Karpas-422 (cell line): ENCODE measurements around the gene KRI1. TPM values are rescaled to one million over a fixed set of nuclear protein-coding genes. Genes with fewer than 3 reads are reported as not detected.

Source experiments
- DNase-seq: peaks from one replicate; pipeline ENCODE4 v3.0.0-alpha.2; 2015
- H2AFZ ChIP-seq: fragments of 200-600 bp; sonication (generic); 2 replicates; pipeline ENCODE4 v1.6.1; 2014; ENCODE audit warnings: antibody characterized with exemption, low read length, mixed read lengths
- H3K27ac ChIP-seq: fragments of 200-600 bp; sonication (generic); 2 replicates; pipeline ENCODE4 v1.5.1; 2014; ENCODE audit warnings: mild to moderate bottlenecking, low read length, moderate library complexity
- H3K27me3 ChIP-seq: fragments of 200-600 bp; sonication (generic); 2 replicates; pipeline ENCODE4 v1.6.1; 2014; ENCODE audit warnings: low read length, mixed read lengths
- H3K36me3 ChIP-seq: fragments of 200-600 bp; sonication (generic); 2 replicates; pipeline ENCODE4 v1.6.1; 2014; ENCODE audit warnings: low read length, mixed read lengths; ENCODE audit not compliant: insufficient read depth
- H3K4me1 ChIP-seq: fragments of 200-600 bp; sonication (generic); 2 replicates; pipeline ENCODE4 v1.6.1; 2014; ENCODE audit warnings: mild to moderate bottlenecking, low read length, mixed read lengths
- H3K4me2 ChIP-seq: fragments of 200-600 bp; sonication (generic); 2 replicates; pipeline ENCODE4 v1.6.1; 2014; ENCODE audit warnings: low read length, low read depth, mild to moderate bottlenecking; ENCODE audit not compliant: poor library complexity, severe bottlenecking
- H3K4me3 ChIP-seq: fragments of 200-600 bp; sonication (generic); 2 replicates; pipeline ENCODE4 v1.5.1; 2014; ENCODE audit warnings: mild to moderate bottlenecking, antibody characterized with exemption, low read length, mixed read lengths
- H3K79me2 ChIP-seq: fragments of 200-600 bp; sonication (generic); 2 replicates; pipeline ENCODE4 v1.6.1; 2014; ENCODE audit warnings: mild to moderate bottlenecking, low read length, mixed read lengths
- H3K9ac ChIP-seq: fragments of 200-600 bp; sonication (generic); 2 replicates; pipeline ENCODE4 v1.6.0; 2014; ENCODE audit warnings: low read length
- H3K9me2 ChIP-seq: fragments of 200-600 bp; sonication (generic), shearing (Covaris generic); replicated peaks from 2 replicates; pipeline ENCODE4 v1.6.0; 2014; ENCODE audit warnings: mild to moderate bottlenecking, low read length, moderate library complexity; ENCODE audit not compliant: insufficient read depth
- H3K9me3 ChIP-seq: fragments of 300-700, 200-600 bp; sonication (generic); 2 replicates; pipeline ENCODE4 v1.6.1; 2014; ENCODE audit warnings: low read length, mixed read lengths
- H4K20me1 ChIP-seq: fragments of 200-600 bp; sonication (generic); 2 replicates; pipeline ENCODE4 v1.6.1; 2014; ENCODE audit warnings: mild to moderate bottlenecking, antibody characterized with exemption, low read length, low read depth; ENCODE audit not compliant: insufficient read depth
- total RNA-seq: library from RNA; depleted of rRNA; stranded (reverse); fragments of >200 nt; shearing (Covaris generic); gene quantifications from 2 replicates; pipeline ENCODE4 v1.2.3, GENCODE V29; 2014; ENCODE audit warnings: low replicate concordance

KRI1 gene
- total RNA-seq, 1 experiment from 2014 or later, result 30.0 TPM

DNA sequence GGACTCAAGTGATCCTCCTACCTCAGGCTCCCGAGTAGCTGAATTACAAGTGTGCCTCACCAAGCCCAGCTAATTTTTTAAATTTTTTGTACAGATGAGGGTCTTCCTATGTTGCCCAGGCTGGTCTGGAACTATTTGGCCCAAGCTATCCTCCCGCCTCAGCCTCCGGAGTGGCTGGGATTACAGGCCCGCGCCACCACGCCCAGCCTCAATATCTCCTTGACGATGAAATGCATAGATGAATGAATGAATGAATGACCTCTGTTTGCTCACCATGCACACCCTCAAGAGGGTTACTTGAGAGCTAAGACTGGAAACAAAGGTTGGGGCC, 36.2 kb upstream of the KRI1 start:
- no peak for DNase-seq
- no peaks in the 10 kb centered on the region for H3K27me3 ChIP-seq
- no peak overlapping the region for H3K4me3 ChIP-seq
- H4K20me1 ChIP-seq, result no peaks in the 10 kb centered on the region
- H3K9me2 ChIP-seq, result no peaks in the 10 kb centered on the region
- H3K27ac ChIP-seq, result no peak overlapping the region
- H3K9ac ChIP-seq, result no peak overlapping the region
- H2AFZ ChIP-seq, result no peak overlapping the region
- H3K79me2 ChIP-seq, result peaks cover 25% of the 10 kb centered on the region
- H3K4me1 ChIP-seq, result peaks cover 22% of the 10 kb centered on the region
- no peaks in the 10 kb centered on the region for H3K9me3 ChIP-seq
- no peaks in the 10 kb centered on the region for H3K36me3 ChIP-seq
- no peak overlapping the region for H3K4me2 ChIP-seq

DNA sequence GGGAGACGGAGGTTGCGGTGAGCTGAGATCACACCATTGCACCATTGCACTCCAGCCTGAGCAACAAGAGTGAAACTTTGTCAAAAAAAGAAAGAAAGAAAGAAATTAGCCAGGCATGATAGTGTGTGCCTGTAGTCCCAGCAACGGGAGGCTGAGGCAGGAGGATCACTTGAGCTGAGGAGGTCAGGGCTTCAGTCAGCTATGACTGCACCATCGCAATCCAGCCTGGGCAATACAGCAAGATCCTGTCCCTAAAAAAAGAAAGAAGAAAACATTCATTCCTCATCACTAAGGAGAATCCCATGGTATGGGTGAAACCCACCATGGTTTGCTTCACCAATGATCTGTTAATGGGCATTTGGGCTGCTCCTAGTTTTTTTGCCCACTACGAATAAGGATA, 34.3 kb upstream of the KRI1 start:
- H3K27me3 ChIP-seq, result no peaks in the 10 kb centered on the region
- H3K4me1 ChIP-seq, result peaks cover 22% of the 10 kb centered on the region
- peaks cover 13% of the 10 kb centered on the region for H3K79me2 ChIP-seq
- no peaks in the 10 kb centered on the region for H3K36me3 ChIP-seq
- no peak overlapping the region for H3K4me2 ChIP-seq
- no peak overlapping the region for H3K9ac ChIP-seq
- no peaks in the 10 kb centered on the region for H4K20me1 ChIP-seq
- no peaks in the 10 kb centered on the region for H3K9me3 ChIP-seq
- no peak overlapping the region for H2AFZ ChIP-seq
- no peak overlapping the region for H3K27ac ChIP-seq
- no peak overlapping the region for H3K4me3 ChIP-seq
- H3K9me2 ChIP-seq, result no peaks in the 10 kb centered on the region
- DNase-seq, result no peak

DNA sequence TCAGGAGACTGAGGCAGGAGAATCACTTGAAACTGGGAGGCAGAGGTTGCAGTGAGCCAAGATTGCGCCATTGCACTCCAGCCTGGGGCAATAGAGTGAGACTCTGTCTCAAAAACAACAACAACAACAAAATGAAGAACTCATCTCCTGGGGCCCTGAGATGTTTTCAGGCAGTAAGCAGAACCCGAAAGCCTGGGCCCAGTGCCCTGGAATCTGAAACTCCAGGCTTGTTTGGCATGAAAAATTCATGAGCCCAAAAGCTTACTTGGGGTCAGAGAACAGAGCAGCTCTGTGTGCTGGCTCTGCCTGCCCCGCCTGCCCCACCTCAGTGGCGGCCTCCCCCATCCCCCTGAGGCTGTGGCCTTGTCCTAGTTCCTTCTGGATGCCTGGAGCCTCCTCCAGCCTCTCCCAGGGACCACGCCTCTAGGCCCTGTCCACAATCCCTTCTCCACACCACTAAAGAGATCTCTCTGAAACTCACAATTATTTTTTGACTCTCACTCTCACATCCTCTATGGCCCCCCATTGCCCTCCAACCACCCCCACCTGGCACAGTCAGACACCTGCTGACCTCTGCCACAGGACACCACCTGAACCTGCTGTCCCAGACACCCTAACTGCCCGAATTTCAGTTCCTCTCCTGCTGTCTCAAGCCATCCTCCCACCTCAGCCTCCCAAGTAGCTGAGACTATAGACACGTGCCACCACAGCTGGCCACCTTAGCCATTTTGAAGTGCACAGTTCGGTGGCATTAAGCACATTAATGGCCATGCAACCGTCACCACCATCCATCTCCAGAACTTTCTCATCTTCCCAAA, 28.2 kb upstream of the KRI1 start:
- Histone ChIP-seq H3K4me1 (no peaks in the 10 kb centered on the region), H3K79me2 (no peaks in the 10 kb centered on the region), H3K9me3 (no peaks in the 10 kb centered on the region), H3K4me3 (no peak overlapping the region), H4K20me1 (no peaks in the 10 kb centered on the region), H3K9ac (no peak overlapping the region), H2AFZ (no peak overlapping the region), H3K9me2 (no peaks in the 10 kb centered on the region), H3K27me3 (no peaks in the 10 kb centered on the region), H3K27ac (no peak overlapping the region), H3K36me3 (no peaks in the 10 kb centered on the region), H3K4me2 (no peak overlapping the region)
- no peak for DNase-seq

DNA sequence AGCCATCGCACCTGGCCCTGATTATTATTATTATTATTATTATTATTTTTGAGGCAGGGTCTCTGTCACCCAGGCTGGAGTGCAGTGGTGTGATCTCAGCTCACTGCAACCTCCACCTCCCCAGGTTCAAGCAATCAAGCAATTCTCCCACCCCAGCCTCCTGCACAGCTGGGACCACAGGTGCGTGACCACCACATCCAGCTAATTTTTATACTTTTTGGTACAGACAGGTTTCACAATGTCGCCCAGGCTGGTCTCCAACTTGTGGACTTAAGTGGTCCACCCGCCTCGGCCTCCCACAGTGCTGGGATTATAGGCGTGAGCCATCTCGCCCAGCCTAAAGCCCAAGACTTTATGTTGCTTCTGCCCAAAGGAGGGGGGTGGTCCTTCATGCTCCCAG, 27.3 kb upstream of the KRI1 start:
- DNase-seq, result no peak
- Histone ChIP-seq H3K27me3 (no peaks in the 10 kb centered on the region), H3K4me2 (no peak overlapping the region), H3K27ac (no peak overlapping the region), H3K9ac (no peak overlapping the region), H3K4me3 (no peak overlapping the region), H2AFZ (no peak overlapping the region), H3K9me2 (no peaks in the 10 kb centered on the region), H3K9me3 (no peaks in the 10 kb centered on the region), H3K36me3 (no peaks in the 10 kb centered on the region), H3K79me2 (no peaks in the 10 kb centered on the region), H3K4me1 (no peaks in the 10 kb centered on the region), H4K20me1 (no peaks in the 10 kb centered on the region)

DNA sequence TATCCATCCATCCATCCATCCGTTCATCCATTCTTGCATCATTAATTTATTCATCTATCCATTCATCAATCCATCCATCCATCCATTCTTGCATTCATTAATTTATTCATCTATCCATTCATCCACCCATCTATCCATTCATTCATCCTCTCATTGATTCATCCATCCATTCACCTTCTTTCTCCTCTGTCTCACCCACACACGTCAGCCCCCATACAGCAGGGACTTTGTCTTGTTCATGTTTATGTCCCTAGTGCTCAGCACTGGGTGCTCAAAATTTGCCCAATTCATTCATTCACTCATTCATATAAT, 22.0 kb upstream of the KRI1 start:
- no peaks in the 10 kb centered on the region for H3K36me3 ChIP-seq
- no peaks in the 10 kb centered on the region for H3K9me3 ChIP-seq
- H3K4me2 ChIP-seq, result no peak overlapping the region
- no peak overlapping the region for H3K9ac ChIP-seq
- no peak overlapping the region for H3K27ac ChIP-seq
- no peak overlapping the region for H3K4me3 ChIP-seq
- no peaks in the 10 kb centered on the region for H3K9me2 ChIP-seq
- H3K79me2 ChIP-seq, result no peaks in the 10 kb centered on the region
- no peaks in the 10 kb centered on the region for H3K4me1 ChIP-seq
- no peaks in the 10 kb centered on the region for H3K27me3 ChIP-seq
- H4K20me1 ChIP-seq, result no peaks in the 10 kb centered on the region
- no peak for DNase-seq
- no peak overlapping the region for H2AFZ ChIP-seq

DNA sequence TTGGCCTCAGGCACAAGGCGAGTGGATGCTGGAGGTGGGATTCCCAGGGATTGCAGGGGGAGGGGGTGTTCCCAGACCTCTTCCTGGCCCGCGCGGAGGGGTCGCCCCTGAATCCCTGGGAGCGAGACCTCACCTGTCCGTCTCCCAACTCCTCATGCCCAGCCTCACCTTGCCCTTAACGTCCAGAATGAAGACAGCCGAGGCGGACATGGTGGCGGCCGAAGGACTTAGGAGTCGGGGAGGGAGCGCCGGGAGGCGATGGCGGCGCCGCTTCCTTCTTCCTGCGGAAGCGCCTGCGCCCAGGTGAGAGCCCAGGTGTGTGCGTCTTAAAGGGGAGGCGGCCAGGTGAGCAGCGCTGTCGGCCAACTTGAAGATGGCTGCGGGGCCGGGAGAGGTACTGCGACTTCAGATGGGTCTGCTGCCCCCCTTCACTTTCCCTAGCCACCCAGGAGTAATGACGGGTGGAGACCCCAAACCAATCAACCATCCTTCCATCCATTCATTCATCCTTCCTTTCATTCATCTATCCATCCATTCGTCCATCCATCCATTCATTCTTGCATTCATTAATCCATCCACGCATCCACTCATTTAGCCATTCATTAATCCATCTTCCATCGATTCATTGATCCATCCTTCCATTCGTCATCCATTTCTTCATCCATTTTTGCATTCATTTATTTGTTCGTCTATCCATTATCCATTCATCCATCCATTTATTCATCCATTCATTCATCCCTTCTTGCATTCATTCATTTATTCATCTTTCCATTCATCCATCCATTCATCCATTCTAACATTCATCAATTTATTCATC, 21.4 kb upstream of the KRI1 start, which contains the start of gene AP1M2:
AP1M2 (minus strand) TSS at position 291 of the 817 bp plus-strand sequence; CDS start at position 210, 81 bp downstream.
- Histone ChIP-seq H3K9ac (no peak within 1 kb of the TSS), H3K9me2 (no peaks in the 10 kb centered on the region), H3K36me3 (no peaks in the 10 kb centered on the region), H3K27me3 (no peaks in the 10 kb centered on the region), H2AFZ (no peak within 1 kb of the TSS), H3K9me3 (no peaks in the 10 kb centered on the region), H3K27ac (no peak within 1 kb of the TSS), H3K79me2 (no peaks in the 10 kb centered on the region), H3K4me1 (no peaks in the 10 kb centered on the region), H3K4me3 (no peak within 1 kb of the TSS), H3K4me2 (no peak within 1 kb of the TSS), H4K20me1 (no peaks in the 10 kb centered on the region)
- DNase-seq, result no peak

DNA sequence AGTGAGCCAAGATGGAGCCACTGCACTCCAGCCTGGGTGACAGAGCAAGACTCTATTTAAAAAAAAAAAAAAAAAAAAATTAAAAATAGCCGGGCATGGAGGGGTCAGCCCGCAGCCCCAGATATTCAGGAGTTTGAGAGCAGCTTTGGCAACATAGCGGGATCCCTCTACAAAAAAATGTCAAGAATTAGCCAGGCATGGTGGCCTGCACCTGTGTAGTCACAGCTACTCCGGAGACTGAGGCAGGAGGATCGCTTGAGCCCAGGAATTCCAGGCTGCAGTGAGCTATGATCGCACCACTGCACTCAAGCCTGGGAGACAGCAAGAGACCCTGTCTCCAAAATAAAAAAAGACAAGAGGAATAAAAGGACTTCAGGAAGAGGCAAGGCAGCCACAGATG, 20.6 kb upstream of the KRI1 start:
- Histone ChIP-seq H3K36me3 (no peaks in the 10 kb centered on the region), H3K9me2 (no peaks in the 10 kb centered on the region), H3K4me3 (no peak overlapping the region), H3K79me2 (no peaks in the 10 kb centered on the region), H3K9ac (no peak overlapping the region), H3K27ac (no peak overlapping the region), H3K9me3 (no peaks in the 10 kb centered on the region), H3K27me3 (no peaks in the 10 kb centered on the region), H3K4me1 (peaks cover 1% of the 10 kb centered on the region), H3K4me2 (no peak overlapping the region), H4K20me1 (no peaks in the 10 kb centered on the region), H2AFZ (no peak overlapping the region)
- DNase-seq, result no peak

DNA sequence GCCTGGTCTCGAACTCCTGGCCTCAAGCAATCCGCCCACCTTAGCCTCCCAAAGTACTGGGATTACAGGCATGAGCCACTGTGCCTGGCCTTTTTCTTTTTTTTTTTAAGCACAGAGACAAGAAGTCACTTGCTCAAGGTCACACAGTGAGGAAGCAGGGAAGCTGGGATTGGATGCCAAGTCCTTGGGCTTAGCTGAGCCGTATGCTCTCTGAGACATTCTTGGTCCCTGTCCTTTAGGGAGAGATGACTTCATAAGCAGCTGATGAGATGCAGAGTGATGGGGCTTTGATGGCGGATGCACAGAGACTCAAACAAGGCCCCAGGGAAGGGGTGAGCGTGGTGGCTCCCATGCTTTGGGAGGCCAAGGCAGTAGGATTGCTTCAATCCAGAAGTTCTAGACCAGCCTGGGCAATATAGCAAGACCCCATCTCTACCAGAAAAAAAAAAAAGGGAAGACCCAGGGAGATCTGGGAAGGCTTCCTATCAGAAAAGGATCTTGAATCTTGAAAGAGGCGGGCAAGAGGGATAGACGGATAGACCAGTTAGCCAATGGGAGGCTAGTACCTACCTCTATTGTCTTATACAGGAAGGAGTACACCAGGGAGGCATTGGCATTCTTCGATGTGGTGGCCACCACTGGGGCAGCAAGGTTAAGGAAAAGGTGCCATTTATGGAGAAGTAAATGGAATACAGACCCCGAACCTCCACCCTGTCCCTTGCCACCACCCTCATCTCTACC, 17.4 kb upstream of the KRI1 start:
- no peaks in the 10 kb centered on the region for H4K20me1 ChIP-seq
- no peak for DNase-seq
- H3K36me3 ChIP-seq, result no peaks in the 10 kb centered on the region
- no peak overlapping the region for H3K9ac ChIP-seq
- peaks cover 5% of the 10 kb centered on the region for H3K4me1 ChIP-seq
- no peak overlapping the region for H2AFZ ChIP-seq
- H3K4me3 ChIP-seq, result no peak overlapping the region
- H3K4me2 ChIP-seq, result no peak overlapping the region
- H3K27ac ChIP-seq, result no peak overlapping the region
- H3K27me3 ChIP-seq, result no peaks in the 10 kb centered on the region
- no peaks in the 10 kb centered on the region for H3K9me2 ChIP-seq
- H3K9me3 ChIP-seq, result no peaks in the 10 kb centered on the region
- H3K79me2 ChIP-seq, result no peaks in the 10 kb centered on the region
